Stimulated activated CD8-positive, alpha-beta memory T cell treated with anti-CD3 and anti-CD28 coated beads, Interleukin-7, amount 100 ng/mL, for 4 hours (primary cell): Measurements from ENCODE around the gene BACE1-AS.

Source experiments
- DNase-seq, 2 donors: peaks; one replicate each; pipeline ENCODE4 v3.0.0-alpha.2; 2020; ENCODE audit warnings: low read depth in 2 of 2

Gene BACE1-AS

DNA sequence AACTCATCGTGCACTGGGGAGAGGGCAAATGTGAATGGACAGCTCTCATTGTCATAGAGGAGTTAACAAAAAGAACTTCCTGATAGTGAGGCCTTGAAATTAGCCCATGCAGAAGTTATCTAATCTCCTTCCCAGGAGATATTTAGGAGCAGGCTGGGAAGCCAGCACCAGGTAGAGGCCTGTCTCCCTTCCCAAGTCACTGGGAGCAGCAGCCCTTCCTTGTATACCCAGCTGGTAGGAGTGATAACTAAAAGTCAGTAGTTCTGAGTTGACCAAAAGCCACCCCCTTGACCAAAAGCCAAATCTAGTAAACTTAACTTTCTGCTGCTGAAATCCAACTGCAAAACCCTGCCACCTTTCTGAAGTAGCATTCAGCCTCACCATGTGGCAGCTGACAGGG, 1.4 kb upstream of the BACE1-AS start:
- DNase-seq: no peak

DNA sequence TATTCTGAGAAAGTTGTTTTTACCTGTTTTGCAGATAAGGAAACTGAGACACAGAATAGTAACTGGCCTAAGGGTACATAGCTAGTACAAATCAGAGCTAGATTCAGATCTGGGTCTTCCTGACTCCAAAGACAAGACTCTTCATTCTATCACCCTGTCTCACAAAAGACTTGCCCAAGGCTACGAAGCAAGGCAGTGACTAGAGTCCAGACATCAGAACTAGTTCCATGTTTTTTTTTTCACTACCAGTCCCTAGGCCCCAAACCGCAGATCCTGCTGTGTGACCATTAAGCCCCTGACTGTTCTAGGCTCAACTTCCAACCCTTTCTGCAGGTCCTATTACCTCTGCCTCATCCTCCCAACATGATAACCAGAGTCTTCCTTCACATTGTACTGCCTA, 1.5 kb downstream of the BACE1-AS start:
- DNase-seq: no peak

DNA sequence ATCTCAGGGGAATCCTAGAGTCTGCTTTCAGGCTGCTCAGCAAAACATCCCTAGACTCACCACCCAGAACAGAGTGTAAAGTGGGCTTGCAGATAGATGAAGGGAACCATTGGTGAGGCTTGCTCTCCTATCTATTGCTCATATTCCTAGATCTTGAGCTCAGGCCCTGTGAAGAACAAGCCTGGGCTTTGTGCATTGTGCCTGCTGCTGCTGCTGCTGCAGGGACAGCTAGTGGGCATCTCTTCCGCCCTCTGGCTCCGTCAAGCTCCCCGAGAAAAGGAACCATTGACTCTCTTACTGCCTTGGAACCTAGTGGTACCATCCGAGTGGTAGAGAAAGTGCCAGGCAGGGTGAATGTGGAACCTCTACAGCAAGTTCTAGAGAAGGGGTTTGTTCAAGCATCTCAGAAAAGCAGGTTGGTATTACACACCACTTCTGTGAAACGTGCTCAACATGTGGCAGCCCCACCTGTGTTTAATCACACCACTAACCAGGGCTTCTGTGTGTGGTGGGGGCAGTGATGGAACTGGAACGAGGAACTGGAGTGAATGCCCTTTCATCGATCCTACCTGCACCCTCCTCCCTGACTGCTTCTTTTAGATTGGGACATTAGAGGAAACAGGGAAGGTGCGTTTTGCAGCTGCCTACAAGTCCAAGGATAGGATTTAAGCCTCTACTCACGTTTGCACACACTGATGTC, 4.4 kb downstream of the BACE1-AS start:
- DNase-seq: no peak

DNA sequence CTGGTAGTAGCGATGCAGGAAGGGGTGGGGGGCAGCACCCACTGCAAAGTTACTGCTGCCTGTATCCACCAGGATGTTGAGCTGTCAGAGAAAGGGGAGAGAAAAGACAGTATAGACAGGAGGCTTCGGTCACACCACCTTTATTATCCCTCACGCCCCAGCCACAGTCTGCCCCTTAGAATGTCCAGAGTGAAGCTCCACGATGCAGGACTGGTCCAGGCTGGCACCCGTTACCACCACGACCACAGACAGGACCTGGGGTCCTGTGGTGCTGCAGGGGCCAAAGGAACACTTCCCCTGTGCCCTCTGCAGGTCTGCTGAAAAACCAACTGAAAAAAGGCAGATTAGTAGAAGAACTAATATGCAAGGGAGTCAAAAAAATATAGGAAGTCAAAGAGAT, 5.7 kb downstream of the BACE1-AS start:
- no peak for DNase-seq

DNA sequence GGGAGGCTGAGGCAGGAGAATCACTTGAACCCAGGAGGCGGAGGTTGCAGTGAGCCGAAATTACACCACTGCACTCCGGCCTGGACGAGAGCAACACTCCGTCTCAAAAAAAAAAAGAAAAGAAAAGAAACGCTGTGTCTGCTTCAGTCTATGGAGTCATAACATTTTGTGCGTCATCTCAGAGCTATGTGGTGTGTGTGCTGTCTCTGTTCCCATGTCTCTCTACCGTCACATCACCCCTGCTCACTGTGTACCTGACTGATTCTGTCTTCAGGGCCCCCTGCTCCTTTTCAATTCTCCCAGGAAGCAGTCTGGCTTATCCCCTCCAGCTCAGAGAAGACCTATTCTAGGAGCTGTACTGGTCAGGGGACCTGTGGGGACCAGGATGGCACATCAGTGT, 7.0 kb downstream of the BACE1-AS start:
- no peak for DNase-seq

DNA sequence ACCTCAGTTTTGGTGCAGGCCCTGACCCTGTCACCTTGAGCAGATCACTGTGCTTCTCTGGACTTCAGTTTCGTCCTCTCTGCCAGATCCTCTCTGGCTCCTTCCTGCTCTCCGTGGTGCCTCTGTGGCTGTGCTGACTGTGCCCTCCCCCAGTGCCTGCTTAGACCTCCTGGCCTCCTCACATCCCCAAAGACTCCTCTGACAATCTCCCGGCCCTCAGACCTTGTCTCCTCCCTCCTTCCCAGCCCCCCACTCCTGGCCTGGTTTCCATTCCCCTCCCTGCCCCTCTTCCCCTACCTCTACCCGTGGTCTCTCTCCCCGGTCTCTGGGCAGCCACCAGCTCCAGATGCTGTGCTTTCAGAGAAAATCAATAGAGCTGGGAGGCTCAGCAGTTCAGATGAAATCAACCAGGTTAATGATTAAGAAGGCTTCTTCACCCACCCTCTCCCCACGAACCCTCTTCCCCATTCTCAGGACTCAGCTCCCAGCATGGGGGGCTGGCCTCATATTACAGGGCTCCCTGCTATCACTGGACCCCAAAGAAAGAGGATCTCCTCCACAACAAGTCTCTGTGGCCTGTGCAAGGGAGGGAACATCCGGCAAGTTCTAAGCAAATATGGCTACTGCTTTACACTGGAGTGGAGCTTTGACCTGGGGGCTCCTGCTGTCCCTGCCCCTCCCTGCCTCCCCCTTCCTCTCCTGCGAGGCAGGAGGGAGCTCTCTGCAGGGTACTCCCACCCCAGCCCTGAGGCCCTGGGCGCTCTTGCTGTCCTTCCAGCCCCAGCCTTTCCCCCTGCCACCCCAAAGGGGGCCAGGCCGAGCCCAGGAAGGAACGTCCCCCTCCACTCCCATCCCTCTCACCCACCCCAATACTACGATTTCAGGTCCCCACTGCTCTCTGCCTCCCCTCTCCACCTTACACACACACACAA, 8.5 kb downstream of the BACE1-AS start:
- DNase-seq: no peak

DNA sequence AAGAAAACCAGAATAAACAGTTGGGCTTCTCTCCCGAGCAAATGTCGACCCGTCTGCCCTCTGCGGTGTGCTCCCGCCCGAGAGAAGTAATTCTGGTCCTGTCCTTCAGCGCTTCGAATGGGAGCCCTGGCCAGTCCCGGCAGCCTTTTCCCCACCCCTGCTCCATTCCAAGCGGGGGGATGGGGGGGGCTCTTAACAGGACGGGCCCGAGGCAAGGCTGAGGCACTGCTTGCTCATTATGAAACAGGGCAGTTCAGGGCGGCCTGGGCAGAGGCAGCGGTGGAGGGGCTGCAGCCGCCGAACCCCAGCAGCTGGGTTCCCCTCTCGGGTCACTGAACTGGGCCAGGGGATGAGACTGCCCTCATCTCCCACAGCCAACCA, 9.1 kb downstream of the BACE1-AS start:
- no peak for DNase-seq

DNA sequence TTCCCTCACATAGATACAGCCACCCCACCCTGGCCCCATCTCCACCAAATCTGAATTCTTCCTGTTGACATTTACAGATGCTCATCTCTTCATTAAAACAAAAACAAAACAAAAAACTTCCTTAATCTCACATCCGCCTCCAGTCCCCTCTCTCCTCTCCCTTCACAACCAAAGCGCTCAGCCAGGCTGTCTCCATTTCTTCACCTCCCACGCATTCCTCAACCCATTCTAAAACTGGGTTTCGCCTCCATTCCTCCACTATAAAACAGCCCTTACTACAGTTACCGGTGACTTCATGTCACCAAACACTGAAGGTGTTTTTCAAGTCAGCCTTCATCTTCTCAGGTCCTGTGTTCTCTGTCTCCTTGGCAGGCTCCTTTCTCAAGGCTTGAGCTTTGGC, 9.6 kb downstream of the BACE1-AS start:
- DNase-seq: no peak

DNA sequence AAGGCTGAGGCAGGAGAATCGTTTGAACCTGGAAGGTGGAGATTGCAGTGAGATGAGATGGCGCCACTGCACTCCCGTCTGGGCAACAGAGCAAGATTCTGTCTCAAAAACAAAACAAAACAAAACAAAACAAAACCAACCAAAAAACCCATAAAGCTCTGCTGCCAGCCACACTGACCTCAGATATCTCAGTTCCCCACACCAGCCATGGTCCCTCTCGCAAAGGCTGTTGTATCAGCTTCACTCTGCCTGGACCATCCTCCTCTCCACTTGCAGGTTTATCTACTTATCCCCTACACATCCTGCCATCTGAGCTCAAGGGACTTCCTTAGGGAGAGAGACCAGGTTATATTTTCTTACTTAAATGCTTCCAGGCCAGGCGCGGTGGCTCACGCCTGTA, 11.1 kb downstream of the BACE1-AS start:
- DNase-seq: no peak

DNA sequence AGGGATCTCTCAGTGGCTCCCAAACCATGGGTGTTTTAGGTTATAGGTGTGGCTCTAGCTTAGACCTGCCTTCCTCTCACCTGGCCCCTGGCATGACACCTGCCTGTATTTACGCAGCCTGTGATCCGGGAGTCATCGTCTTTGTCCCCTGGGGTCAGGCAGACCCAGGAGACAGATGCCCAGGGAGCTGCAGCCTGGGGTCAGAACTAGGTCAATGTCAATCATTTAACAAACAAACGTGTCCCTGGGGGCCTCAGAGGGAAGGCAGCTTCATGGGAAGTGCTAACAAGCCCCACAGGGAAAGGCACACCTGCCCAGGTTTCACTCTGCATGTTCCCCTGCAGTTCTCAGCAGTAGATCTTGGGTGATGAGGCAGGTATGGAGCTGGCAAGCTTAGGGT, 12.0 kb downstream of the BACE1-AS start:
- no peak for DNase-seq

DNA sequence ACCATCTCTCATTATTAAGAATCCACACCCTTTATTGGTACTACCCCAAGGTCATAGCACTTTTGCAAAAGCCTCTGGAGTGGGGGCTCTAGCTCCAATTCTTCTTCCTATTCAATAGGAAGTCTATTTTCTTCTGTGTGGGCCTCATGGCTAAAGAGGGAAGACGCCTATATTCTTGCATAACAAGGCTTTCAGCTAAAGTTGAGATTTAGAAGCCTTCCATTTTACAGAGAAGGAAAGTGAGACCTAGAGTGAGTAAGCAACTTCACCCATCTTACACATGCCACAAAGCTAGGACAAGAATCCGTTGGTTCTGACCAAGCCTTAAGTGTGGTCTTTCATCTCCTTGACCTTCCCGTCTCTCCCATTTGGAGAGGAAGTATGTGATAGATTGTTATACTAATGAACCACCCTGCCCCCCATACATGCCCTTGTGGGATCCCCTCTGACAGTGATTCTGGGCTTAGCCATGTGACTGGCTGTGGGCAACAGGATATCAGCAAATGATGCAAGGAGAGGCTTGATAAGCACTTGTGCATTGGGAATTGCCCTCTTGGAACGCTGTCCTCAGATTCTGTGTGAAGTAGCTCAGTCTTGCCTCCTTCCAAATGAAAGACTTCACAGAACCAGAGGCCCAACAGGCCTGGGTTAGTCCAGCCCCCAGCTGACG, 12.6 kb downstream of the BACE1-AS start:
- DNase-seq: no peak

DNA sequence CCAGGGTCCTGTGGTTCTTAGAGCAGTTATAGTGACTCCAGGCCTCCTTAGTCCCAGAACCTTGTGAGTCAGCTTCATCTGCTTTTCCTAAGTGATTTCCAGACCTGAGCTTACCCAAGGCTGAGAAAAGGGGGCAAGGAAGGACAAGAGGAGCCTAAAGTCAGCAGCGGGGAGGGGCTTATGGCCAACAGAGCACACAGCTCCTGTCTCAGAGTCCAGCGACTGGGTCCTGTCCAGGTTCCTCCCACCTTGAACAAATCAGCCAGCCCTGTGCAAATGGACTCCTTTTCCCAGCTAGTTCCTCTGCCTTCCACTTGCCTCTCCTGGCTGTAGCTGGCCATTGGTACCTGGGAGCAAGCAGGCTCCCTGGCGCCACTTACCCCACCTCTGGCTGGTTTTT, 14.0 kb downstream of the BACE1-AS start:
- DNase-seq: no peak

DNA sequence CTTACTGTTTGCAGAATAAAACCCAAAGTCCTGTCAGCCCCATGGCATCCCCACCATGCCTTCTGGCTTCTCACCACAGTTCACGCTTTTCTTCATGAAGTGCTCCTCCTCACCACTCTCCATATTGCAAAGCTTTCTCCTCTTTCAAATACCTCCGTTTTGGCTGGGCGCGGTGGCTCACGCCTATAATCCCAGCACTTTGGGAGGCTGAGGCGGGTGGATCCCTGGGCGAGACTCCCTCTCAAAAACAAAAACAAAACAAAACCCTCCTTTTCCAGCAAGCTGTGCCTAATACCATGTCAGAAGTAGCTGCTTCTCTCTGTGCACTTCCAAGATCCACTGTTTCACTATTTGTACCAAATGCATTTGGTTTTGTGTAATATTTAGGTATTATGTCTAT, 18.2 kb downstream of the BACE1-AS start:
- DNase-seq: no peak

DNA sequence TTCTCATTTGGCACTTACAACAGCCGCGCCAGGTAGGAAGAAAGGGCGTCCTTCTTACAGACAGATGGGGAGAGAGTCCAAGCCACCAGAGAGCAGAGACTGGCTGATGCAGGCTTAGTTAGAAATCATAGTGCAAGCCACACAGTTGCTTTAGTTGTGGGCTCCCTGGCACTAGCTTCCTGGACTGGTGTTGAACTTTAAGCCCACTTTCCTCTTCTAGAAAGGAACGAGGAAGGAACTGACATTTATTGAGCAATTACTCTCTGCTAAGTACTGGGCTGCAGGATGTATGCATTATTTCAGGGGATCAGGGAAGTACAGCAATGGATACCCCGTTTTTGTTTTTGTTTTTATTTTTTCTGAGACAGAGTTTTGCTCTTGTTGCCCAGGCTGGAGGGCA, 21.9 kb downstream of the BACE1-AS start:
- DNase-seq: no peak

DNA sequence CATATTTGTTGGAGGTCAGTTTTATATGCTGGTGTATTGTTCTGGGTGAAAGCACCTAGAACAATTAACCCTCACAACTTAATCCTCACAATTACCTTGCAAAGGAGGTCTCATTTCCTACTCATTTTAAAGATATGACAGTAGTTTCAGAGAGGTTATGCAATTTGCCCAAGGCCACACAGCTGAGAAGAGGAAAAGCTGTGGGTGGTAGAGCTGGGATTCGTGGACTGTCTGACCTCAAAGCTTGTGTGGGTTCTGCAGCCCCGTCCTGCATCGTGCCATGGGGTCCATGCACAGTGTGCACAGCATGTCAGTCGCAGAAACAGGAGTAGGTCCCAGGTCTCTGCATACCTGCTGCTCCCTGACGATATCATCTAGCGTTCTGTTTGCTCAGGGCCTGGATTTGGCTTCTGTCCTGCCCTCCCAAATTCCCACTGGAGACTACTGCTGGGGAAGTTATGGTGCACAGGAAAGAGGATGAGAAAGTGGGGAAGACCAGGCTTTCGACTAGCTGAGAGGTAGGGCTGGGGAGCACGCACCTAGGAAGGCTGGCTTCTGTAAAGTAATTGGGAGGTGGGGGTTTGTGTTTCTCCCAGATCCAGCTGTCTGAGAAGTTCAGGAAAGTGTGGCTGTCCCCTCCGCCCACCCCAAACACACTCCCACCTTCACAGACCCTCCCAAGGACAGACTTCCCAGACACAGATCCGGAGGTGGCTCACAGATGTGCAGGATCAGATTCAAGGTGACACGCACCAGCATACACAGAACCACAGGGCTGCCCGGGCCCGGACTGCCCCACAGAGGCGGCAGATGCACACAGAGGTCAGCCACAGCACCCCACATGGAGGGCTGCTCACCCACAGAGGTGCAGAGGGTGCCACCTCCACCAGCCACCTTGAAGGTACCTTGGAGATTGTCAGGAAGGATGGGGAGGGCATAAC, 23.0 kb downstream of the BACE1-AS start:
- DNase-seq: no peak

DNA sequence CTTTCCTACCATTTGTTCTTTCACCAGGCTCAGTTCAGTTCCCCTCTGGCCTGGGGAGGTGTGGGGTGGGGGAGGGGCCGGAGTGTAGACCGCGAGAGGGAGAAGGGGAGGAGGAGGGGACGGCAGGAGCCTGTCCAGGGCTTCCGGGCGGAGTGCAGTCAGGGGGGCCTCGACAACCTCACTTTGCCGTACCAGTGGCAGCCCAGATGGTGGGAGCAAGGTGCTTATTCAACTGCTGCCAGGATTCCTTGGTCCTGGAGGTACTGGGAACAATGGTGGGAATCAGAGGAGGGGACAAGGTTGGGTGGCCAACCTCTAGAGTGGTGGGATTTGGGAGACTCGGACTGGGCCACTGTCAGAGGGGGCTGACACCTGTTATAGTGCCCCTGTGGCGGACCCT, 23.7 kb downstream of the BACE1-AS start:
- no peak for DNase-seq

DNA sequence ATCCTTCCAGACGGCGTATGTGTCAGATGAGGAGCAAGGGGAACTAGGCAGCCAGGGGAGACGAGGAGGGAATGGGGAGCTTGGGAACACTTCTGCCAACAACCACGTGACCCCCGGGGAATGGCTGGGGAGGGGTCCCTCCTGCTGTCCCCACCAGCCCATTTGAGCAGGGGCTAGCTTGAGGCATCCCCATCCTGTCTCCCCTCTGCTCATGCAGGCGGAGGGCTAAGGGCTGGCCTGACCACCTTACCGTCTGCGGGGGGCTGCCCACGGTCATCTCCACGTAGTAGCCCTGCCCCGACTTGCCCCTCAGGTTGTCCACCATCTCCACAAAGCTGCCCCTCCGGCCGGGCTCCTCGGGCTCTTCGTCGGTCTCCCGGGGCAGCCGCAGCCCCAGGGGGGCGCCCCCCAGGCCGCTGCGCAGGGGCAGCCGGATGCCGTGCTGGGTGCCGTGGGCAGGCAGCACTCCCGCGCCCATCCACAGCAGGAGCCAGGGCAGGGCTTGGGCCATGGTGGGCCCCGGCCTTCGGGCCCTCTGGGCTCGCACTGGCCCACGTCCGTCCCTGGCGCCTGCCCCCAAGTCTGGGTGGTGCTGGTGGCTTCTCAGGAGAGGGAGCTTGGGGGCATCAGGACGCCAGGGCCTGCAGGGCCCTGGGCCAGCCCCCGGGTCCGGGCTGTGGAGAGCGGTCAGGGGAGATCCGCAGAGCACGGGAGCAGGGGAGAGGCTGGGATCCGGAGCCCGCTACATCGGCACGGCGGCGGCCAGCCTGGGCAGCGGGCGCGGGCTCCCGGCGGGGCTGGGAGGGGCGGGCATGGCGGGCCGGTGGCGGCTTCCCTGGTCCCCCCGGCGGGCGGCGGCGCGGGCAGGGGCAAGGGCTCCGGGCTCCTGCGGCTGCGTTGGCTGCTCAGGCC, 24.4 kb downstream of the BACE1-AS start:
- DNase-seq: no peak

DNA sequence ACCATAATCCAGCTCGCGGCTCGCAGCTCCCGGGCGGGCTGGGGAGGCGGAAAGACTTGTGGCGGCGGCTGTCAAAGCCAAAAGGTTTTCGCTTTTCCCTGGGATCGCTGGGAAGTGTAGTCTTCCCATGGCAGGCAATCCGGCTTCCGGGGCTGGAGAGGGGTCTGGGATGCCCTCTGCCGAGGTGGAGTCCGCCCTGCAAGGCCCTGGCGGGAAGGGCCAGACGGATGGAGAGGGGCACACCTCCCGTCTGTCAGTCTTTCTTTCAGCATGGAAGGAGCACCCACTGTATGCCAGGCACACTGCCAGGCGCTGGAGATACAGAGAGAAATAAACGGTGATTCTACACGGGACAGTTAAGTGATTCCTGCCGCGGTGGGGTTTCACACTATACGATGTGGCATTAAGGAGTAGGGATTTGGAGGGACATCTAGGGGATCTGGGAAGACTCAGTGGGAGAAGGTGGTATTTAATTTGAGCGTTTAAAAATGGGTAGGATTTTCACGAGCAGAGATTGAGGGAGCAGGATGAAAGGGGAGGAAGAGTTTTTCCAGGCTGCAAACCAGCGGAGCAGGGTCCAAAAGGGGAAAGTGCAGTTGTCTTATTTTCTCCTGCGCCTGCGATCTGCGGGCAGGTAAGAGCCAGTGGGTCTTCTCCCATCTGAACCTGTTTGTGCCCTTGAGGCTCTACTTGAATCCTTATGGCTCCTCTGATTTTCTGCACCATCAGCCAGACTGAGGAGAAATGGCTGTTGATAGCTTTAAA, 25.2 kb downstream of the BACE1-AS start, which contains the start of gene BACE1:
TSS of gene BACE1 (minus strand) at position 60 of the 765 bp plus-strand sequence. CDS start 461 bp downstream, outside the sequence.
- DNase-seq: no peak

DNA sequence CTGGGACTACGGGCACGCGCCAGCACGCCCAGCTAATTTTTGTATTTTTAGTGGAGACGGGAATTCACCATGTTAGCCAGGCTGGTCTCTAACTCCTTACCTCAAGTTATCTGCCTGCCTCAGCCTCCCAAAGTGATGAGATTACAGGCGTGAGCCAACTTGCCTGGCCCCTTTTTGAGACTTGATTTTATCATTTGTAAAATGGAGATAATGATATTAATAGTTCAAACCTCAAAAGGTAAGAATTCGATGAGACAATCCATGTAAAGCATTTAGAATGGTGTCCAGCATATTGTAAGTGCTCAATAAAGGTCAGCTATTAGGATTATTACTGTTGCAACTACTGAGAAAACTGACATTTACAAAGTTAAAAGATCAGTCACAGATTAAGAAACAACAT, 27.6 kb downstream of the BACE1-AS start:
- DNase-seq: no peak
